Measurements from ENCODE around the gene BCL11A. TPM values are rescaled to one million over a fixed set of nuclear protein-coding genes. Genes with fewer than 3 reads are reported as not detected.

The BCL11A gene
- total RNA-seq, 1 donor from 2014 or later = 4.4 TPM

GRCh38 chr2:60498816-60499429 is 54.5 kb downstream of the BCL11A start:
- H3K4me3 ChIP-seq (ENCODE audit: low read depth, low read length) = no peak overlapping the region
- TF ChIP-seq, protein P1, sequence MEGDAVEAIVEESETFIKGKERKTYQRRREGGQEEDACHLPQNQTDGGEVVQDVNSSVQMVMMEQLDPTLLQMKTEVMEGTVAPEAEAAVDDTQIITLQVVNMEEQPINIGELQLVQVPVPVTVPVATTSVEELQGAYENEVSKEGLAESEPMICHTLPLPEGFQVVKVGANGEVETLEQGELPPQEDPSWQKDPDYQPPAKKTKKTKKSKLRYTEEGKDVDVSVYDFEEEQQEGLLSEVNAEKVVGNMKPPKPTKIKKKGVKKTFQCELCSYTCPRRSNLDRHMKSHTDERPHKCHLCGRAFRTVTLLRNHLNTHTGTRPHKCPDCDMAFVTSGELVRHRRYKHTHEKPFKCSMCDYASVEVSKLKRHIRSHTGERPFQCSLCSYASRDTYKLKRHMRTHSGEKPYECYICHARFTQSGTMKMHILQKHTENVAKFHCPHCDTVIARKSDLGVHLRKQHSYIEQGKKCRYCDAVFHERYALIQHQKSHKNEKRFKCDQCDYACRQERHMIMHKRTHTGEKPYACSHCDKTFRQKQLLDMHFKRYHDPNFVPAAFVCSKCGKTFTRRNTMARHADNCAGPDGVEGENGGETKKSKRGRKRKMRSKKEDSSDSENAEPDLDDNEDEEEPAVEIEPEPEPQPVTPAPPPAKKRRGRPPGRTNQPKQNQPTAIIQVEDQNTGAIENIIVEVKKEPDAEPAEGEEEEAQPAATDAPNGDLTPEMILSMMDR (conservative IDR thresholded peaks at IDR 0.05; ENCODE audit: low read depth, low read length) = no peak
- no peak for DNase-seq (ENCODE audit: low read depth)

- no peak overlapping the region for H3K4me3 ChIP-seq (ENCODE audit: low read depth, low read length)
- no peak for DNase-seq (ENCODE audit: low read depth)
- TF ChIP-seq, protein P1 (conservative IDR thresholded peaks at IDR 0.05; ENCODE audit: low read depth, low read length) = no peak
Observed at GRCh38 chr2:60498127-60498815, 55.2 kb downstream of the BCL11A start.

- TF ChIP-seq, protein P1 (conservative IDR thresholded peaks at IDR 0.05; ENCODE audit: low read depth, low read length) = peak; percentile 6
- no peak for DNase-seq (ENCODE audit: low read depth)
- H3K4me3 ChIP-seq (ENCODE audit: low read depth, low read length) = no peak overlapping the region
Observed at GRCh38 chr2:60497500-60497899, 56.0 kb downstream of the BCL11A start.

- no peak overlapping the region for H3K4me3 ChIP-seq (ENCODE audit: low read depth, low read length)
- DNase-seq (ENCODE audit: low read depth) = no peak
- TF ChIP-seq, protein P1 (conservative IDR thresholded peaks at IDR 0.05; ENCODE audit: low read depth, low read length) = no peak
Observed at GRCh38 chr2:60496956-60497355, 56.5 kb downstream of the BCL11A start.

DNA sequence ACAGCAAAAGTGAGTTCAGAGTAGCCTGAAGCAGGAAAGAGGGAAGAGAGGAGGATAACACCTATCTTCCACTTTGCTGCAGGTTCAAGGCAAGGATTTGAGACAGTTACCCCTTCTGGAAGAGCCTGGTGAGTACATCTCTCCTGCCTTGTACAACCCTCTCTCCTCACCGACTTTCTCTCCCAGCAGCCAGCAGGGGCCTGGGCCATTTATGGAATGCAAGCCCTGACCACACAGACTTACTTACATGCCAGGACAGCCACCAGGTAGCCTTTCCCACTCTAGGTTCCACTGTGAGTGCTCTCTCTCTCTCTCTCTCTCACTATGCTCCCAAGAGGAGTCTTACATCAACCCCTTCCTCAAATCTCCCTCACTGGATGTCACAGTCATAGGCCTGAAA is 57.0 kb downstream of the BCL11A start:
- TF ChIP-seq, protein P1 (conservative IDR thresholded peaks at IDR 0.05; ENCODE audit: low read depth, low read length) = no peak
- H3K4me3 ChIP-seq (ENCODE audit: low read depth, low read length) = no peak overlapping the region

GRCh38 chr2:60495041-60495625 is 58.3 kb downstream of the BCL11A start:
- TF ChIP-seq, protein P1 (conservative IDR thresholded peaks at IDR 0.05; ENCODE audit: low read depth, low read length) = no peak
- no peak for DNase-seq (ENCODE audit: low read depth)
- no peak overlapping the region for H3K4me3 ChIP-seq (ENCODE audit: low read depth, low read length)

More for the DNA sequence above, 57.0 kb downstream of the BCL11A start:
- no peak for DNase-seq (ENCODE audit: low read depth)

Measured in epithelial cell of proximal tubule (primary cell).